ENCODE results near the gene CEP95. TPM values are rescaled to one million over a fixed set of nuclear protein-coding genes. Genes with fewer than 3 reads are reported as not detected.

The CEP95 gene
- total and polyA plus RNA-seq, 5 experiments from 2014 or later = 8.6 to 153 (median 20.1) TPM

- H3K36me3 Mint-ChIP-seq = peaks cover 0 to 67% (median 0%) of the 10 kb centered on the region in 3 donors
- no peak overlapping the region for H3K27ac Mint-ChIP-seq
- H3K27me3 Mint-ChIP-seq = no peaks in the 10 kb centered on the region
- no peak for DNase-seq
- peaks cover 0 to 2% (median 0%) of the 10 kb centered on the region in 4 donors for H3K4me1 Mint-ChIP-seq
- H3K9me3 Mint-ChIP-seq = no peaks in the 10 kb centered on the region
- POLR2A ChIA-PET = interaction anchor here (0.6 to 1.3 kb wide), 2 partner anchors 40 to 163 kb away, joined by 3 to 4 read pairs; no protein-coding TSS in a partner anchor
- no peak for ATAC-seq
- H3K4me3 Mint-ChIP-seq = no peak overlapping the region
These were observed 38.0 kb downstream of the CEP95 start for GRCh38 chr17:64544742-64545141.

GRCh38 chr17:64546716-64547115 lies 39.9 kb downstream of the CEP95 start:
- Mint-ChIP-seq H3K9me3 (no peaks in the 10 kb centered on the region), H3K4me1 (peaks cover 0 to 2% (median 0%) of the 10 kb centered on the region in 4 donors), H3K4me3 (no peak overlapping the region), H3K36me3 (peaks cover 0 to 81% (median 0%) of the 10 kb centered on the region in 3 donors), H3K27ac (peak overlapping the region in 5 of 10 donors; percentile 0 to 37 (median 34)), H3K27me3 (no peaks in the 10 kb centered on the region)
- POLR2A ChIA-PET = no interaction called here
- DNase-seq (no peak), ATAC-seq (no peak)

- Mint-ChIP-seq H3K27me3 (no peaks in the 10 kb centered on the region), H3K4me1 (peaks cover 0 to 2% (median 0%) of the 10 kb centered on the region in 4 donors), H3K36me3 (peaks cover 0 to 81% (median 1%) of the 10 kb centered on the region in 3 donors), H3K9me3 (no peaks in the 10 kb centered on the region), H3K27ac (peak overlapping the region in 4 of 10 donors; percentile 0 to 26 (median 13)), H3K4me3 (no peak overlapping the region)
- POLR2A ChIA-PET = interaction anchor here (0.6 kb wide), 1 partner anchor 66 kb away, joined by 5 read pairs; no protein-coding TSS in a partner anchor
- no peak for ATAC-seq
- no peak for DNase-seq
These were observed 40.5 kb downstream of the CEP95 start for GRCh38 chr17:64547319-64547718.

GRCh38 chr17:64551461-64551860 lies 44.7 kb downstream of the CEP95 start:
- Mint-ChIP-seq H3K36me3 (peaks cover 0 to 89% (median 6%) of the 10 kb centered on the region in 3 donors), H3K27ac (peak overlapping the region in 4 of 10 donors; percentile 3 to 62 (median 46)), H3K4me1 (peaks cover 0 to 2% (median under 1%) of the 10 kb centered on the region in 4 donors), H3K9me3 (no peaks in the 10 kb centered on the region), H3K4me3 (no peak overlapping the region), H3K27me3 (no peaks in the 10 kb centered on the region)
- POLR2A ChIA-PET = no interaction called here
- DNase-seq (no peak), ATAC-seq (no peak)

- no peaks in the 10 kb centered on the region for H3K9me3 Mint-ChIP-seq
- peaks cover 0 to 2% (median under 1%) of the 10 kb centered on the region in 4 donors for H3K4me1 Mint-ChIP-seq
- DNase-seq (no peak), ATAC-seq (no peak)
- H3K4me3 Mint-ChIP-seq = no peak overlapping the region
- H3K36me3 Mint-ChIP-seq = peaks cover 0 to 88% (median 11%) of the 10 kb centered on the region in 3 donors
- POLR2A ChIA-PET = interaction anchor here (1.2 kb wide), 1 partner anchor 47 kb away, joined by 4 read pairs; the partner anchor contains the start of genes CEP95 and DDX5
- no peak overlapping the region for H3K27ac Mint-ChIP-seq
- H3K27me3 Mint-ChIP-seq = no peaks in the 10 kb centered on the region
These were observed 47.4 kb downstream of the CEP95 start for GRCh38 chr17:64554028-64554637.

- no peaks in the 10 kb centered on the region for H3K9me3 Mint-ChIP-seq
- no peak overlapping the region for H3K4me3 Mint-ChIP-seq
- H3K27ac Mint-ChIP-seq = peak overlapping the region in 2 of 10 donors; percentile 8 to 40
- no peaks in the 10 kb centered on the region for H3K27me3 Mint-ChIP-seq
- H3K4me1 Mint-ChIP-seq = peaks cover 0 to 2% (median under 1%) of the 10 kb centered on the region in 4 donors
- DNase-seq (no peak), ATAC-seq (no peak)
- POLR2A ChIA-PET = interaction anchor here (0.6 kb wide), 1 partner anchor 568 kb away, joined by 4 read pairs; no protein-coding TSS in a partner anchor
- peaks cover 0 to 83% (median 12%) of the 10 kb centered on the region in 3 donors for H3K36me3 Mint-ChIP-seq
These were observed 48.5 kb downstream of the CEP95 start for GRCh38 chr17:64555281-64555680.

GRCh38 chr17:64564098-64564497 lies 57.3 kb downstream of the CEP95 start:
- H3K9me3 Mint-ChIP-seq = no peaks in the 10 kb centered on the region
- POLR2A ChIA-PET = no interaction called here
- H3K27ac Mint-ChIP-seq = peak overlapping the region in 4 of 10 donors; percentile 26 to 53 (median 40)
- no peaks in the 10 kb centered on the region for H3K27me3 Mint-ChIP-seq
- no peaks in the 10 kb centered on the region for H3K4me1 Mint-ChIP-seq
- ATAC-seq = no peak
- no peak for DNase-seq
- peaks cover 0 to 71% (median 8%) of the 10 kb centered on the region in 3 donors for H3K36me3 Mint-ChIP-seq
- H3K4me3 Mint-ChIP-seq = no peak overlapping the region

GRCh38 chr17:64565563-64565962 lies 58.8 kb downstream of the CEP95 start:
- no peak for ATAC-seq
- Mint-ChIP-seq H3K27me3 (no peaks in the 10 kb centered on the region), H3K36me3 (peaks cover 0 to 70% (median 6%) of the 10 kb centered on the region in 3 donors), H3K4me3 (no peak overlapping the region), H3K27ac (peak overlapping the region in 2 of 10 donors; percentile 7 to 36), H3K9me3 (no peaks in the 10 kb centered on the region), H3K4me1 (no peaks in the 10 kb centered on the region)
- POLR2A ChIA-PET = interaction anchor here (1.0 kb wide), 1 partner anchor 34 kb away, joined by 3 read pairs; no protein-coding TSS in a partner anchor
- DNase-seq = no peak

- Mint-ChIP-seq H3K27ac (no peak overlapping the region), H3K4me1 (peaks cover 2 to 10% (median 6%) of the 10 kb centered on the region in 4 donors), H3K9me3 (no peaks in the 10 kb centered on the region), H3K27me3 (no peaks in the 10 kb centered on the region), H3K36me3 (peaks cover 0 to 66% (median 3%) of the 10 kb centered on the region in 3 donors), H3K4me3 (no peak overlapping the region)
- no peak for DNase-seq
- no peak for ATAC-seq
- POLR2A ChIA-PET = no interaction called here
These were observed 65.0 kb downstream of the CEP95 start for GRCh38 chr17:64571746-64572145.

- no peak for ATAC-seq
These were observed 65.9 kb downstream of the CEP95 start for GRCh38 chr17:64572682-64573154.

GRCh38 chr17:64573214-64573613 lies 66.4 kb downstream of the CEP95 start:
- Mint-ChIP-seq H3K27ac (peak overlapping the region in 4 of 10 donors; percentile 9 to 83 (median 36)), H3K36me3 (peaks cover 0 to 65% (median 7%) of the 10 kb centered on the region in 3 donors)

More at GRCh38 chr17:64572682-64573154, 65.9 kb downstream of the CEP95 start:
- H3K4me1 Mint-ChIP-seq = peaks cover 2 to 10% (median 6%) of the 10 kb centered on the region in 4 donors
- DNase-seq = no peak
- no peaks in the 10 kb centered on the region for H3K9me3 Mint-ChIP-seq
- peak overlapping the region in 5 of 10 donors; percentile 3 to 82 (median 52) for H3K27ac Mint-ChIP-seq
- no peak overlapping the region for H3K4me3 Mint-ChIP-seq
- peaks cover 0 to 64% (median 7%) of the 10 kb centered on the region in 3 donors for H3K36me3 Mint-ChIP-seq
- POLR2A ChIA-PET = no interaction called here
- H3K27me3 Mint-ChIP-seq = no peaks in the 10 kb centered on the region

GRCh38 chr17:64574646-64575045 lies 67.9 kb downstream of the CEP95 start:
- Mint-ChIP-seq H3K27me3 (no peaks in the 10 kb centered on the region), H3K4me3 (no peak overlapping the region), H3K9me3 (no peaks in the 10 kb centered on the region), H3K4me1 (peaks cover 2 to 10% (median 6%) of the 10 kb centered on the region in 4 donors), H3K27ac (no peak overlapping the region), H3K36me3 (peaks cover 0 to 64% (median 7%) of the 10 kb centered on the region in 3 donors)
- DNase-seq (no peak), ATAC-seq (no peak)
- POLR2A ChIA-PET = interaction anchor here (0.7 kb wide), 1 partner anchor 14 kb away, joined by 5 read pairs; no protein-coding TSS in a partner anchor

More at GRCh38 chr17:64573214-64573613, 66.4 kb downstream of the CEP95 start:
- H3K4me3 Mint-ChIP-seq = no peak overlapping the region
- no peak for DNase-seq
- POLR2A ChIA-PET = no interaction called here
- peaks cover 2 to 10% (median 6%) of the 10 kb centered on the region in 4 donors for H3K4me1 Mint-ChIP-seq
- no peak for ATAC-seq
- H3K9me3 Mint-ChIP-seq = no peaks in the 10 kb centered on the region
- H3K27me3 Mint-ChIP-seq = no peaks in the 10 kb centered on the region

GRCh38 chr17:64575431-64575830 lies 68.7 kb downstream of the CEP95 start:
- Mint-ChIP-seq H3K27me3 (no peaks in the 10 kb centered on the region), H3K36me3 (peaks cover 0 to 67% (median 7%) of the 10 kb centered on the region in 3 donors), H3K4me1 (peaks cover 2 to 10% (median 6%) of the 10 kb centered on the region in 4 donors), H3K9me3 (no peaks in the 10 kb centered on the region), H3K27ac (peak overlapping the region in 2 of 10 donors; percentile 18 to 69), H3K4me3 (no peak overlapping the region)
- POLR2A ChIA-PET = interaction anchor here (0.5 to 1.4 kb wide), 4 partner anchors 15 to 732 kb away, joined by 3 to 5 read pairs (median 3); partner anchors contain the start of genes CEP95, DDX5 and SMURF2
- no peak for DNase-seq
- no peak for ATAC-seq
